HG02623 (cell line): ENCODE results near the gene DNMT1.

ENCODE experiments used
- ATAC-seq: cut with Tn5 transposase; IDR thresholded peaks from one replicate; pipeline ENCODE4 v1.9.1; 2021; ENCODE audit warnings: moderate library complexity; ENCODE audit not compliant: unreplicated experiment

DNMT1 gene

GRCh38 chr19:10100163-10100785, 94.5 kb downstream of the DNMT1 start:
- ATAC-seq: no peak

- no peak for ATAC-seq
Measured at GRCh38 chr19:10096615-10096963, 98.2 kb downstream of the DNMT1 start.

- peak; percentile 72 for ATAC-seq
Measured at GRCh38 chr19:10095948-10096614, 98.7 kb downstream of the DNMT1 start.

- ATAC-seq: no peak
Measured at GRCh38 chr19:10095622-10095947, 99.2 kb downstream of the DNMT1 start.

GRCh38 chr19:10093295-10094186, 101.2 kb downstream of the DNMT1 start:
- no peak for ATAC-seq

GRCh38 chr19:10092648-10093294, 102.0 kb downstream of the DNMT1 start:
- ATAC-seq: no peak

GRCh38 chr19:10091895-10092641, 102.7 kb downstream of the DNMT1 start:
- ATAC-seq: no peak

GRCh38 chr19:10091370-10091687, 103.4 kb downstream of the DNMT1 start:
- no peak for ATAC-seq

- ATAC-seq: no peak
Measured at GRCh38 chr19:10089801-10090375, 104.9 kb downstream of the DNMT1 start.

- ATAC-seq: no peak
Measured at GRCh38 chr19:10088949-10089554, 105.7 kb downstream of the DNMT1 start.

GRCh38 chr19:10087296-10088061, 107.3 kb downstream of the DNMT1 start:
- no peak for ATAC-seq

GRCh38 chr19:10086591-10087192, 108.1 kb downstream of the DNMT1 start:
- ATAC-seq: no peak

- peak; percentile 76 for ATAC-seq
Measured at GRCh38 chr19:10085641-10086590, 108.8 kb downstream of the DNMT1 start, which contains the start of gene SHFL. TSS of gene SHFL (plus strand) at chr19:10086317. CDS start at chr19:10086428, 111 bp downstream.

GRCh38 chr19:10084803-10085202, 110.0 kb downstream of the DNMT1 start:
- no peak for ATAC-seq

GRCh38 chr19:10083911-10084310, 110.8 kb downstream of the DNMT1 start:
- no peak for ATAC-seq
